Activated effector memory CD4-positive, alpha-beta T cell treated with anti-CD3 and anti-CD28 coated beads, Interleukin-2, amount 50 U/mL, for 16 hours (primary cell): ENCODE data around the gene CPM.

ENCODE experiments used
- DNase-seq: peaks from one replicate; pipeline ENCODE4 v3.0.0-alpha.2; 2020

CPM gene

GRCh38 chr12:68932961-68933893 is at the start of gene CPM:
Gene CPM (minus strand): TSS chr12:68933171. CDS start chr12:68932837, 334 bp downstream.
- peak; percentile 91 for DNase-seq

GRCh38 chr12:68981516-68981915 is 48.5 kb upstream of the CPM start:
- no peak for DNase-seq

GRCh38 chr12:68980476-68981212 is 47.7 kb upstream of the CPM start:
- no peak for DNase-seq

GRCh38 chr12:68978678-68979077 is 45.7 kb upstream of the CPM start:
- DNase-seq = no peak

- DNase-seq = no peak
These were observed 45.1 kb upstream of the CPM start for GRCh38 chr12:68977909-68978610.

GRCh38 chr12:68977335-68977734 is 44.4 kb upstream of the CPM start:
- no peak for DNase-seq

- DNase-seq = no peak
These were observed 43.4 kb upstream of the CPM start for GRCh38 chr12:68976395-68976841.

- no peak for DNase-seq
These were observed 42.8 kb upstream of the CPM start for GRCh38 chr12:68975811-68976210.

GRCh38 chr12:68972595-68972994 is 39.6 kb upstream of the CPM start:
- no peak for DNase-seq

- no peak for DNase-seq
These were observed 38.4 kb upstream of the CPM start for GRCh38 chr12:68971404-68971803.

- DNase-seq = no peak
These were observed 38.0 kb upstream of the CPM start for GRCh38 chr12:68970951-68971350.

- DNase-seq = no peak
These were observed 37.3 kb upstream of the CPM start for GRCh38 chr12:68970306-68970705.

GRCh38 chr12:68967046-68967445 is 34.1 kb upstream of the CPM start:
- no peak for DNase-seq

GRCh38 chr12:68963856-68964745 is 31.1 kb upstream of the CPM start:
- no peak for DNase-seq

GRCh38 chr12:68962877-68963855 is 30.2 kb upstream of the CPM start:
- DNase-seq = no peak

- no peak for DNase-seq
These were observed 27.0 kb upstream of the CPM start for GRCh38 chr12:68959891-68960464.

- DNase-seq = no peak
These were observed 26.3 kb upstream of the CPM start for GRCh38 chr12:68959143-68959858.

GRCh38 chr12:68958322-68958721 is 25.4 kb upstream of the CPM start:
- DNase-seq = no peak

- no peak for DNase-seq
These were observed 24.3 kb upstream of the CPM start for GRCh38 chr12:68957273-68957672.

GRCh38 chr12:68956466-68956865 is 23.5 kb upstream of the CPM start:
- DNase-seq = no peak
